Suprapubic skin (tissue), 3 donors: Measurements from ENCODE around the gene UGDH.
"Not testable (repeated sequence)": the region's sequence is repeated elsewhere in the genome, so short reads cannot be mapped to it uniquely, and the experiment has no call there.

Experiments
- CTCF ChIP-seq, 2 donors: fragments of 200-600 bp in 1 of 2; fragments of 450-650 bp in 1 of 2; sonication (generic) in 1 of 2; IDR thresholded peaks; one replicate each; pipeline ENCODE4 v1.5.1; 2016 to 2019; ENCODE audit warnings: antibody characterized with exemption in 2 of 2, mild to moderate bottlenecking in 1 of 2, moderate library complexity in 1 of 2
- POLR2A ChIP-seq, 2 donors: fragments of 450-650 bp; IDR thresholded peaks; one replicate each; pipeline ENCODE4 v1.6.1; 2017; ENCODE audit warnings: antibody characterized with exemption in 2 of 2, mild to moderate bottlenecking in 2 of 2, moderate library complexity in 2 of 2

GRCh38 chr4:39544080-39544479 is 16.8 kb upstream of the UGDH start:
- TF ChIP-seq CTCF, POLR2A (IDR thresholded peaks at IDR 0.05): not testable (repeated sequence)
